Natural killer cell (primary cell): ENCODE measurements around the gene CGNL1. TPM values are rescaled to one million over a fixed set of nuclear protein-coding genes. Genes with fewer than 3 reads are reported as not detected.

Experiments
- ATAC-seq, 3 donors: fragments of 150-1000 bp in 2 of 3; fragments of 200-7000 bp in 1 of 3; cut with Tn5 transposase; 1 replicate in 1 of 3; 2 replicates in 2 of 3; pipeline ENCODE4 v1.10.0; 2021; ENCODE audit warnings: mild to moderate bottlenecking in 2 of 3, moderate library complexity in 2 of 3
- DNase-seq, 2 donors: peaks; one replicate each; pipeline versions ENCODE4 v3.0.0 to v3.0.0-alpha.2; 2013 to 2021; ENCODE audit warnings: mixed read lengths in 1 of 2
- H3K27ac ChIP-seq: one replicate; pipeline ENCODE4 v1.5.1; 2013; ENCODE audit warnings: mild to moderate bottlenecking, low read length
- H3K27me3 ChIP-seq: one replicate; pipeline ENCODE4 v1.6.1; 2013; ENCODE audit warnings: low read length; ENCODE audit not compliant: control insufficient read depth, insufficient read depth
- H3K36me3 ChIP-seq: one replicate; pipeline ENCODE4 v1.6.1; 2013; ENCODE audit warnings: low read length; ENCODE audit not compliant: control insufficient read depth, insufficient read depth
- H3K4me1 ChIP-seq: one replicate; pipeline ENCODE4 v1.6.1; 2013; ENCODE audit warnings: low read length; ENCODE audit not compliant: control insufficient read depth, insufficient read depth
- H3K4me3 ChIP-seq: one replicate; pipeline ENCODE4 v1.5.1; 2013; ENCODE audit warnings: low read length
- H3K9me3 ChIP-seq: one replicate; pipeline ENCODE4 v1.6.1; 2013; ENCODE audit warnings: low read length; ENCODE audit not compliant: control insufficient read depth, insufficient read depth
- H3K27ac Mint-ChIP-seq, 2 donors: one replicate each; pipeline ENCODE4 v1.8.0; 2022; ENCODE audit warnings: mild to moderate bottlenecking in 2 of 2, mixed read lengths in 2 of 2, moderate library complexity in 1 of 2
- H3K27me3 Mint-ChIP-seq, 2 donors: one replicate each; pipeline ENCODE4 v1.8.0; 2022; ENCODE audit warnings: low read depth in 2 of 2, mixed read lengths in 2 of 2
- H3K36me3 Mint-ChIP-seq: one replicate; pipeline ENCODE4 v1.8.0; 2022; ENCODE audit warnings: mixed read lengths
- H3K4me1 Mint-ChIP-seq, 2 donors: one replicate each; pipeline ENCODE4 v1.8.0; 2022; ENCODE audit warnings: mixed read lengths in 2 of 2
- H3K4me3 Mint-ChIP-seq: one replicate; pipeline ENCODE4 v1.8.0; 2022; ENCODE audit warnings: mild to moderate bottlenecking, moderate library complexity, mixed read lengths
- H3K9me3 Mint-ChIP-seq, 2 donors: one replicate each; pipeline ENCODE4 v1.8.0; 2022; ENCODE audit warnings: mixed read lengths in 2 of 2
- WGBS: methylation state at CpG from one replicate; pipeline ENCODE4 v1.1.7; 2013; ENCODE audit warnings: missing lambda C conversion rate; ENCODE audit not compliant: insufficient coverage; 5-methylcytosine and 5-hydroxymethylcytosine counted together
- intact Hi-C: fragments of 100-400 bp; cut with micrococcal nuclease; formaldehyde crosslinking; loops from one replicate; pipeline ENCODE4 v1.14.2; 2022
- total RNA-seq, 4 donors: library from RNA; stranded (reverse); fragments of 120-200 nt in 1 of 4; gene quantifications; one replicate each; pipeline versions ENCODE4 v1.2.3 to v1.2.4, GENCODE V29; 2013 to 2022
- TF ChIP-seq, protein P1 (sequence below): fragments of 200-600 bp; IDR thresholded peaks from one replicate; pipeline ENCODE4 v1.8.0; 2022; ENCODE audit warnings: antibody characterized with exemption

CGNL1 gene
- total RNA-seq, 3 donors from 2014 or later (not counting 1 experiment from before 2014, with no cell fraction given), result not detected

GRCh38 chr15:57438166-57438565, 61.9 kb downstream of the CGNL1 start:
- intact Hi-C loops, result no loop called here
- Mint-ChIP-seq H3K36me3 (no peaks in the 10 kb centered on the region), H3K9me3 (no peaks in the 10 kb centered on the region), H3K4me1 (no peaks in the 10 kb centered on the region), H3K27me3 (peaks cover 3 to 36% of the 10 kb centered on the region in 2 donors), H3K27ac (no peak overlapping the region), H3K4me3 (no peak overlapping the region)
- Histone ChIP-seq H3K4me3 (no peak overlapping the region), H3K9me3 (no peaks in the 10 kb centered on the region), H3K27ac (no peak overlapping the region), H3K36me3 (no peaks in the 10 kb centered on the region), H3K4me1 (no peaks in the 10 kb centered on the region), H3K27me3 (peaks cover 5% of the 10 kb centered on the region)
- TF ChIP-seq, protein P1, sequence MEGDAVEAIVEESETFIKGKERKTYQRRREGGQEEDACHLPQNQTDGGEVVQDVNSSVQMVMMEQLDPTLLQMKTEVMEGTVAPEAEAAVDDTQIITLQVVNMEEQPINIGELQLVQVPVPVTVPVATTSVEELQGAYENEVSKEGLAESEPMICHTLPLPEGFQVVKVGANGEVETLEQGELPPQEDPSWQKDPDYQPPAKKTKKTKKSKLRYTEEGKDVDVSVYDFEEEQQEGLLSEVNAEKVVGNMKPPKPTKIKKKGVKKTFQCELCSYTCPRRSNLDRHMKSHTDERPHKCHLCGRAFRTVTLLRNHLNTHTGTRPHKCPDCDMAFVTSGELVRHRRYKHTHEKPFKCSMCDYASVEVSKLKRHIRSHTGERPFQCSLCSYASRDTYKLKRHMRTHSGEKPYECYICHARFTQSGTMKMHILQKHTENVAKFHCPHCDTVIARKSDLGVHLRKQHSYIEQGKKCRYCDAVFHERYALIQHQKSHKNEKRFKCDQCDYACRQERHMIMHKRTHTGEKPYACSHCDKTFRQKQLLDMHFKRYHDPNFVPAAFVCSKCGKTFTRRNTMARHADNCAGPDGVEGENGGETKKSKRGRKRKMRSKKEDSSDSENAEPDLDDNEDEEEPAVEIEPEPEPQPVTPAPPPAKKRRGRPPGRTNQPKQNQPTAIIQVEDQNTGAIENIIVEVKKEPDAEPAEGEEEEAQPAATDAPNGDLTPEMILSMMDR, result no peak
- no peak for ATAC-seq
- DNase-seq, result no peak
- 84% methylated on average over 6 of the region's 6 CpGs for WGBS

GRCh38 chr15:57439128-57440027, 63.1 kb downstream of the CGNL1 start:
- no peak overlapping the region for H3K27ac Mint-ChIP-seq

GRCh38 chr15:57440167-57440566, 63.9 kb downstream of the CGNL1 start:
- TF ChIP-seq, protein P1, result no peak
- Histone ChIP-seq H3K4me3 (no peak overlapping the region), H3K36me3 (no peaks in the 10 kb centered on the region), H3K9me3 (no peaks in the 10 kb centered on the region), H3K27me3 (no peaks in the 10 kb centered on the region), H3K27ac (no peak overlapping the region), H3K4me1 (no peaks in the 10 kb centered on the region)
- no peak for DNase-seq
- no peaks in the 10 kb centered on the region for H3K36me3 Mint-ChIP-seq
- intact Hi-C loops, result no loop called here
- no peak overlapping the region for H3K4me3 Mint-ChIP-seq
- H3K27me3 Mint-ChIP-seq, result peaks cover 0 to 20% of the 10 kb centered on the region in 2 donors
- H3K9me3 Mint-ChIP-seq, result no peaks in the 10 kb centered on the region
- H3K27ac Mint-ChIP-seq, result no peak overlapping the region
- no peak for ATAC-seq
- H3K4me1 Mint-ChIP-seq, result no peaks in the 10 kb centered on the region
- WGBS, result 93% methylated on average over 3 of the region's 3 CpGs

More at GRCh38 chr15:57439128-57440027, 63.1 kb downstream of the CGNL1 start:
- Mint-ChIP-seq H3K9me3 (no peaks in the 10 kb centered on the region), H3K4me1 (no peaks in the 10 kb centered on the region), H3K27me3 (peaks cover 0 to 28% of the 10 kb centered on the region in 2 donors), H3K36me3 (no peaks in the 10 kb centered on the region), H3K4me3 (no peak overlapping the region)
- Histone ChIP-seq H3K27me3 (peaks cover 2% of the 10 kb centered on the region), H3K9me3 (no peaks in the 10 kb centered on the region), H3K27ac (no peak overlapping the region), H3K4me3 (no peak overlapping the region), H3K36me3 (no peaks in the 10 kb centered on the region), H3K4me1 (no peaks in the 10 kb centered on the region)
- intact Hi-C loops, result no loop called here
- no peak for ATAC-seq
- TF ChIP-seq, protein P1, result no peak
- no peak for DNase-seq
- 95% methylated on average over 25 of the region's 26 CpGs for WGBS
